Pancreas (tissue), 10 donors: ENCODE data around the gene TOP1. TPM values are rescaled to one million over a fixed set of nuclear protein-coding genes. Genes with fewer than 3 reads are reported as not detected.

ENCODE experiments used
- ATAC-seq, 4 donors: fragments of 200-7000 bp; cut with Tn5 transposase; one replicate each; pipeline versions ENCODE4 v1.8.0 to v1.9.1; 2020; ENCODE audit warnings: mild to moderate bottlenecking in 4 of 4, moderate library complexity in 4 of 4
- DNase-seq, 6 donors: peaks; one replicate each; pipeline ENCODE4 v3.0.0-alpha.2; 2020
- FAIRE-seq: peaks from 2 replicates; lab custom pipeline; 2012; peaks lifted over from hg19 to GRCh38; lab: Jason Lieb, UNC
- H3K27ac ChIP-seq, 4 donors: fragments of 200-600 bp; sonication (generic); 1 replicate in 3 of 4; 2 replicates in 1 of 4; pipeline versions ENCODE4 v1.5.0 to v1.8.0; 2020
- H3K27me3 ChIP-seq, 4 donors: fragments of 200-600 bp; one replicate each; pipeline ENCODE4 v1.8.0; 2021
- H3K36me3 ChIP-seq, 3 donors: fragments of 200-600 bp; sonication (generic) in 1 of 3; one replicate each; pipeline versions ENCODE4 v1.5.0 to v1.8.0; 2020 to 2021
- H3K4me1 ChIP-seq, 3 donors: fragments of 200-600 bp; one replicate each; pipeline ENCODE4 v1.8.0; 2021
- H3K4me3 ChIP-seq, 4 donors: fragments of 200-600 bp; sonication (generic) in 2 of 4; one replicate each; pipeline versions ENCODE4 v1.5.0 to v1.8.0; 2020 to 2021
- H3K9me3 ChIP-seq, 4 donors: fragments of 200-600 bp; one replicate each; pipeline ENCODE4 v1.8.0; 2021
- CTCF ChIP-seq, 4 donors: fragments of 200-600 bp; sonication (generic) in 3 of 4; IDR thresholded peaks; one replicate each; pipeline versions ENCODE4 v1.5.0 to v1.8.0; 2021; ENCODE audit warnings: antibody characterized with exemption in 4 of 4
- WGBS, 2 donors: extraction: QIAGEN DNeasy Blood & Tissue Kit; methylation state at CpG; one replicate each; pipeline ENCODE4 v1.1.7; 2013; 5-methylcytosine and 5-hydroxymethylcytosine counted together
- intact Hi-C, 3 donors: fragments of 100-400 bp; cut with DNase I; formaldehyde crosslinking; loops; one replicate each; pipeline versions ENCODE4 v1.11.1 to v1.14.2; 2022
- polyA plus RNA-seq, 2 donors: library from polyadenylated mRNA; stranded (reverse); fragments of 200-250 nt; gene quantifications; one replicate each; pipeline ENCODE4 v1.2.3, GENCODE V29; 2013
- total RNA-seq, 6 donors: library from RNA; stranded (reverse); fragmentation: NEBNext Ultra II Directional in 4 of 6; extraction: Animal tissue kit (Norgen Biotek cat#: 25700) in 4 of 6; gene quantifications; one replicate each; pipeline versions ENCODE4 v1.2.1 to v1.2.4, GENCODE V29; 2021 to 2023
- donor health status: healthy with polysubstance abuse.
- donor health status: DM: no; HTN: no; CAD: no; lungs with moderate emphysema.
- donor health status: DM: no; HTN: no; CAD: no.
- donor health status: control.
- donor health status: control.
- donor health status: Bipolar disorder and iron deficiency.
- donor health status: DM: yes; HTN: yes; CAD: no.
- donor health status: DM: no; HTN: no; CAD: no.
- donor health status: DM: no; HTN: no; CAD: no.
- donor health status: DM: yes; HTN: yes; CAD: no.

TOP1 gene
- total and polyA plus RNA-seq, 8 donors, result 9.6 to 25.6 (median 16.2) TPM

- Histone ChIP-seq H3K27me3 (no peaks in the 10 kb centered on the region), H3K4me3 (peak within 1 kb of the TSS; percentile 84 to 95 (median 90)), H3K9me3 (no peaks in the 10 kb centered on the region), H3K27ac (peak within 1 kb of the TSS; percentile 83 to 93 (median 86)), H3K4me1 (peaks cover 0 to 3% (median 0%) of the 10 kb centered on the region in 3 donors), H3K36me3 (no peaks in the 10 kb centered on the region)
- TF ChIP-seq CTCF (IDR thresholded peaks at IDR 0.05), result no peak
- 1% methylated on average over 87 to 121 of the region's 121 CpGs for WGBS, 2 donors
- ATAC-seq, result peak; percentile 88 to 93 (median 90)
- peak; percentile 84 to 94 (median 88) for DNase-seq
- FAIRE-seq, result no peak
- intact Hi-C loops, result no loop called here
Observed at GRCh38 chr20:41136680-41137613, 108.3 kb downstream of the TOP1 start, which contains the start of gene PLCG1. TSS of gene PLCG1 (plus strand) at chr20:41137543. CDS start at chr20:41137642, 99 bp downstream.

- Histone ChIP-seq H3K4me1 (peaks cover 0 to 3% (median 0%) of the 10 kb centered on the region in 3 donors), H3K36me3 (no peaks in the 10 kb centered on the region), H3K9me3 (no peaks in the 10 kb centered on the region), H3K27ac (peak overlapping the region; percentile 57 to 93 (median 86)), H3K4me3 (peak overlapping the region; percentile 84 to 95 (median 90)), H3K27me3 (no peaks in the 10 kb centered on the region)
- 1% methylated on average over 57 to 66 of the region's 66 CpGs for WGBS, 2 donors
- no peak for FAIRE-seq
- TF ChIP-seq CTCF (IDR thresholded peaks at IDR 0.05), result no peak
- ATAC-seq, result peak; percentile 1 to 12 (median 5)
- peak; percentile 52 to 90 (median 74) for DNase-seq
- intact Hi-C loops, result no loop called here
Observed at GRCh38 chr20:41137614-41138474, 109.2 kb downstream of the TOP1 start.

- Histone ChIP-seq H3K36me3 (no peaks in the 10 kb centered on the region), H3K9me3 (no peaks in the 10 kb centered on the region), H3K27me3 (no peaks in the 10 kb centered on the region), H3K4me3 (peak overlapping the region; percentile 84 to 95 (median 90)), H3K27ac (peak overlapping the region; percentile 57 to 93 (median 86)), H3K4me1 (peaks cover 0 to 3% (median 0%) of the 10 kb centered on the region in 3 donors)
- no peak for TF ChIP-seq CTCF (IDR thresholded peaks at IDR 0.05)
- intact Hi-C loops, result no loop called here
- ATAC-seq (no peak), DNase-seq (no peak), FAIRE-seq (no peak)
- WGBS, 2 donors, result 56 to 61% methylated on average over 12 of the region's 12 CpGs
Observed at GRCh38 chr20:41138475-41139226, 110.0 kb downstream of the TOP1 start.

GRCh38 chr20:41139227-41140093 is 110.8 kb downstream of the TOP1 start:
- H3K27me3 ChIP-seq, result no peaks in the 10 kb centered on the region
- no peak for TF ChIP-seq CTCF (IDR thresholded peaks at IDR 0.05)
- no peak overlapping the region for H3K27ac ChIP-seq
- no peak for DNase-seq
- H3K4me1 ChIP-seq, result peaks cover 0 to 3% (median 0%) of the 10 kb centered on the region in 3 donors
- H3K36me3 ChIP-seq, result no peaks in the 10 kb centered on the region
- WGBS, 2 donors, result 67 to 73% methylated on average over 5 of the region's 5 CpGs
- FAIRE-seq, result no peak
- no peaks in the 10 kb centered on the region for H3K9me3 ChIP-seq
- intact Hi-C loops, result no loop called here
- H3K4me3 ChIP-seq, result peak overlapping the region in 2 of 4 donors; percentile 88 to 95
- ATAC-seq, result no peak
